Mesodermal cell (in vitro differentiated cells): ENCODE measurements around the gene KNOP1.

Source experiments
- H3K27ac ChIP-seq: 2 replicates; pipeline ENCODE4 v1.7.0; 2013; ENCODE audit warnings: mild to moderate bottlenecking, low read depth, low read length, moderate library complexity; ENCODE audit not compliant: severe bottlenecking
- H3K36me3 ChIP-seq: 2 replicates; pipeline ENCODE4 v1.7.1; 2013; ENCODE audit warnings: mild to moderate bottlenecking, low read length, moderate library complexity; ENCODE audit not compliant: control insufficient read depth, insufficient read depth
- H3K4me1 ChIP-seq: one replicate; pipeline ENCODE4 v1.7.1; 2013; ENCODE audit warnings: mild to moderate bottlenecking, low read length; ENCODE audit not compliant: insufficient read depth, control insufficient read depth, poor library complexity, severe bottlenecking
- H3K4me3 ChIP-seq: 2 replicates; pipeline ENCODE4 v1.7.0; 2013; ENCODE audit warnings: low read length, control low read depth, mild to moderate bottlenecking; ENCODE audit not compliant: insufficient read depth, poor library complexity, severe bottlenecking; ENCODE audit errors: extremely low read depth
- H3K9me3 ChIP-seq: 2 replicates; pipeline ENCODE4 v1.7.1; 2013; ENCODE audit warnings: mild to moderate bottlenecking, low read length, moderate library complexity; ENCODE audit not compliant: control insufficient read depth
- WGBS, 2 experiments: methylation state at CpG; one replicate each; pipeline ENCODE4 v1.1.5; 2013; ENCODE audit warnings: missing lambda C conversion rate in 2 of 2; ENCODE audit not compliant: insufficient coverage in 2 of 2; 5-methylcytosine and 5-hydroxymethylcytosine counted together

Gene KNOP1

GRCh38 chr16:19753815-19754643, 36.0 kb upstream of the KNOP1 start:
- Histone ChIP-seq H3K4me1 (peaks cover 11% of the 10 kb centered on the region), H3K9me3 (no peaks in the 10 kb centered on the region), H3K36me3 (no peaks in the 10 kb centered on the region), H3K27ac (no peak overlapping the region), H3K4me3 (no peak overlapping the region)
- WGBS, 2 experiments, result 86 to 91% methylated on average over 5 to 7 of the region's 12 CpGs

GRCh38 chr16:19751478-19752385, 33.7 kb upstream of the KNOP1 start:
- 85 to 88% methylated on average over 2 to 5 of the region's 6 CpGs for WGBS, 2 experiments

GRCh38 chr16:19749571-19750080, 31.6 kb upstream of the KNOP1 start:
- WGBS, 2 experiments, result 89 to 91% methylated on average over 3 of the region's 4 CpGs
- no peak overlapping the region for H3K27ac ChIP-seq
- no peak overlapping the region for H3K4me3 ChIP-seq
- no peaks in the 10 kb centered on the region for H3K36me3 ChIP-seq
- peaks cover 8% of the 10 kb centered on the region for H3K4me1 ChIP-seq
- H3K9me3 ChIP-seq, result no peaks in the 10 kb centered on the region

More at GRCh38 chr16:19751478-19752385, 33.7 kb upstream of the KNOP1 start:
- Histone ChIP-seq H3K4me1 (peaks cover 11% of the 10 kb centered on the region), H3K9me3 (no peaks in the 10 kb centered on the region), H3K4me3 (no peak overlapping the region), H3K36me3 (no peaks in the 10 kb centered on the region), H3K27ac (no peak overlapping the region)

DNA sequence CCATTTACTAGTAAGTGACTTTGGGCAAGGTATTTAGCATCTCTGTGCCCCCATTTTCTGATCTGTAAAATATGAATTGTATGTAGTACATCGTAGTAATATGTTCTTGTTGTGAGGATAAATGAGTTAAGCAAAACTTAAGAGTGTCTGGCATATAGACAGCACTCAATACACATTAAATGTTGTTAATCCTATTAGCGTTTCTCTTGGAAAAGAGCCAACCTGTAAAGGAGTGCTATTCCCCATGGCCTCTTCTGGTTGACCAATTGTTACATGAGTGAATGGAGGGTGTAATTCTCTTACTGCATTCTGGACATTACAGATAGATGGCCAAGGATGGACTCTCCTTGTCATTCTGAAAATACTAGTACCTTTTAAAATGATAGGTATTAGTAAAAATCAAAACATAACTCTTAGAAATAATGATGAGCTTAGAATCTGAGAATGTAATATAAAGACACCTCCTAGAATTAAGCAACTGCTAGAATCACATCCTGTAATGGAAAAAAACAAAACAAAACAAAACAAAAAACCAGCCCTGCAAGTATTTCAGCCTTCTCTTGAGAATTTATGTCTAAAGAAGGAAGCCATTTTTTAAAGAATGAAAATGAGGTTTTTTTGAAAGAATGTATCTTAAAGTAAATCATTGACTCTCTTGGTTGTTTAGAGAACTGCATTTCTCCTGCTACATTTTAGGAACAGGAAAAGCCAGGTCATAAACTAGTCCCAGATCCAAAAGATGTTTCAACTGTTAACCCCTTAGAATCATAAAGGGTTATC, 30.6 kb upstream of the KNOP1 start:
- no peaks in the 10 kb centered on the region for H3K4me1 ChIP-seq
- no peak overlapping the region for H3K4me3 ChIP-seq
- WGBS, 2 experiments, result 100% methylated on average over 2 of the region's 2 CpGs; no CpG with 5 or more reads in 1 of the 2 experiments
- H3K36me3 ChIP-seq, result no peaks in the 10 kb centered on the region
- no peak overlapping the region for H3K27ac ChIP-seq
- H3K9me3 ChIP-seq, result no peaks in the 10 kb centered on the region

DNA sequence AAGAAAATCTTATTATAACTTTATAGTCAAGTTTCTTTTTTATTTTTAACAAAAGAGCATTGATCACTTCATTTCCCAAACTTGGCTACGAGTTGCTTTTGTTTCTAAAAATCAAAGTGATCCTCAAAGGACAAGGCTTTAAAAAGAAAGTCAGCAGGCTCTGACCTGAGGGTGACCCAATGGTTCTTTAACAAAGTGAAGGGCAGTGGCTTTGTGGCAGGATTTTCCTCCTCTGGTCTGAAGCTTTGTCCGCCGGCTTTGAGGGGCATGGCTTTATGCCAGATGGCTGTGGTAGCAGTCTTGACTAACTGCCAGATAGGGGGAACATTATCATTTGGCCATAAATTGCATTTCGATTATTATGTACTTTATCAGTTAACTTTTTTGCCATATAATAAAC, 28.5 kb upstream of the KNOP1 start:
- Histone ChIP-seq H3K27ac (no peak overlapping the region), H3K4me3 (no peak overlapping the region), H3K36me3 (no peaks in the 10 kb centered on the region), H3K4me1 (no peaks in the 10 kb centered on the region), H3K9me3 (no peaks in the 10 kb centered on the region)
- 85% methylated on average over 3 of the region's 4 CpGs; no CpG with 5 or more reads in 1 of the 2 experiments for WGBS, 2 experiments

GRCh38 chr16:19745286-19746010, 27.4 kb upstream of the KNOP1 start:
- no peaks in the 10 kb centered on the region for H3K9me3 ChIP-seq
- H3K4me1 ChIP-seq, result no peaks in the 10 kb centered on the region
- H3K36me3 ChIP-seq, result no peaks in the 10 kb centered on the region
- WGBS, 2 experiments, result 89 to 95% methylated on average over 7 to 8 of the region's 9 CpGs
- no peak overlapping the region for H3K27ac ChIP-seq
- no peak overlapping the region for H3K4me3 ChIP-seq

GRCh38 chr16:19744670-19745069, 26.6 kb upstream of the KNOP1 start:
- H3K4me3 ChIP-seq, result no peak overlapping the region
- no peak overlapping the region for H3K27ac ChIP-seq
- WGBS, 2 experiments, result 93 to 100% methylated on average over 1 to 2 of the region's 3 CpGs
- H3K36me3 ChIP-seq, result no peaks in the 10 kb centered on the region
- H3K4me1 ChIP-seq, result no peaks in the 10 kb centered on the region
- no peaks in the 10 kb centered on the region for H3K9me3 ChIP-seq

DNA sequence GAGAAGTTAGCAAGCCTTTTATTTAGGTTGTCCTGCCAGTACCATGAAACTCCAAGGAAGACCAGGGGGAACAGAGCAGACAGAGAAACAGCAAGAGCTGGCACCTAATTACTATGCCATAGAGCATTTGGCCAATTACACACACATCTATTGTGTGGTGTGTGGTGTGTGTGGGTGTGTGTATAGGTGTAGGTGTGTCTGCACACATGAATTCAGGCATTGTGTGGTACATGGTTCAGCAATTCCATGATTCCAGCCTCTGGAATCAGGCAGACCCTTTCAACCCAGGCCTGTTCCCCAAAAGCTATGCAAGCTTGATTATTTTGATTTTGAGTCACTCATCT, 25.8 kb upstream of the KNOP1 start:
- no peaks in the 10 kb centered on the region for H3K36me3 ChIP-seq
- H3K9me3 ChIP-seq, result no peaks in the 10 kb centered on the region
- no peaks in the 10 kb centered on the region for H3K4me1 ChIP-seq
- no peak overlapping the region for H3K27ac ChIP-seq
- H3K4me3 ChIP-seq, result no peak overlapping the region

DNA sequence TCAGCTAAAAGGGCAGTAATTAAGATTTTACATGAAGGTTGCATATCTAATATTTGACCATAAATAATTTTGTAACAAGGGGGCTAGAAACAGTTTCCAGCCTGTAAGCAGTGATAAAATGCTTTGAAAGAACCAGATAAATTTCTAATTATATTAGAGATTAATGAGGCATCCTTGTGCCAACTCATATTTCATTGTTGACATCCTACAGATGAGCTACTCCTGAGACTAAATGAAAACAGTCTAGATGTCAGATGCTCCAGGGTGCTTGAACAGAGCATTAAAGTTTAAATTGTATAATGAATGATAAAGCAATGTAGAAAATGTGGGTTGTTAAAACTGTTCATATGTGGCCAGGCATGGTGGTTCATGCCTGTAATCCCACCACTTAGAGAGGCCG, 23.3 kb upstream of the KNOP1 start:
- H3K36me3 ChIP-seq, result peaks cover 17% of the 10 kb centered on the region
- H3K27ac ChIP-seq, result no peak overlapping the region
- no peak overlapping the region for H3K4me3 ChIP-seq
- H3K4me1 ChIP-seq, result no peaks in the 10 kb centered on the region
- no peaks in the 10 kb centered on the region for H3K9me3 ChIP-seq
- WGBS, 2 experiments, result 100% methylated on average over 1 of the region's 1 CpG
